Smooth muscle cell (in vitro differentiated cells): ENCODE results near the gene KRT23. TPM values are rescaled to one million over a fixed set of nuclear protein-coding genes. Genes with fewer than 3 reads are reported as not detected.

Experiments
- DNase-seq: peaks from one replicate; lab custom pipeline; 2025; ENCODE audit not compliant: unreplicated experiment; lab: John Stamatoyannopoulos, UW
- H2AFZ ChIP-seq: fragments of 200-600 bp; sonication (generic); 2 replicates; pipeline ENCODE4 v1.6.0; 2016; ENCODE audit warnings: antibody characterized with exemption, low read depth, mild to moderate bottlenecking
- H3F3A ChIP-seq: fragments of 200-600 bp; sonication (generic); 2 replicates; pipeline ENCODE4 v1.6.0; 2017; ENCODE audit warnings: antibody characterized with exemption, low read depth
- H3K27ac ChIP-seq: fragments of 200-600 bp; sonication (generic); 2 replicates; pipeline ENCODE4 v1.5.1; 2016; ENCODE audit warnings: low read depth, mild to moderate bottlenecking
- H3K27me3 ChIP-seq: fragments of 200-600 bp; sonication (generic); 2 replicates; pipeline ENCODE4 v1.6.1; 2016; ENCODE audit warnings: low read depth, mild to moderate bottlenecking
- H3K36me3 ChIP-seq: fragments of 200-600 bp; sonication (generic); 2 replicates; pipeline ENCODE4 v1.5.1; 2016; ENCODE audit warnings: low read depth
- H3K4me1 ChIP-seq: fragments of 200-600 bp; sonication (generic); 2 replicates; pipeline ENCODE4 v1.5.1; 2016; ENCODE audit warnings: low read depth
- H3K4me2 ChIP-seq: fragments of 200-600 bp; sonication (generic); 2 replicates; pipeline ENCODE4 v1.6.0; 2016; ENCODE audit warnings: mild to moderate bottlenecking
- H3K4me3 ChIP-seq: fragments of 200-600 bp; sonication (generic); 2 replicates; pipeline ENCODE4 v1.5.1; 2016; ENCODE audit warnings: mild to moderate bottlenecking
- H3K79me2 ChIP-seq: fragments of 200-600 bp; sonication (generic); 2 replicates; pipeline ENCODE4 v1.6.0; 2016; ENCODE audit warnings: low read depth, mild to moderate bottlenecking
- H3K9ac ChIP-seq: fragments of 200-600 bp; sonication (generic); 2 replicates; pipeline ENCODE4 v1.6.0; 2016; ENCODE audit warnings: low read depth
- H3K9me3 ChIP-seq: fragments of 200-600 bp; sonication (generic); replicated peaks from 2 replicates; pipeline ENCODE4 v1.5.1; 2016; ENCODE audit warnings: low read depth
- H4K20me1 ChIP-seq: fragments of 200-600 bp; sonication (generic); 2 replicates; pipeline ENCODE4 v1.6.0; 2016; ENCODE audit warnings: low read depth
- WGBS: methylation state at CpG from one replicate; pipeline ENCODE4 v1.1.7; 2016; ENCODE audit warnings: low lambda C conversion rate; 5-methylcytosine and 5-hydroxymethylcytosine counted together
- polyA plus RNA-seq: library from polyadenylated mRNA; unstranded; fragments of >200 nt; fragmentation: Nextera tagmentation; extraction: Ambion mirVana; gene quantifications from 2 replicates; pipeline ENCODE4 v1.2.1, GENCODE V29; 2016
- total RNA-seq: library from RNA; depleted of rRNA; stranded (reverse); fragments of >200 nt; gene quantifications from 2 replicates; pipeline ENCODE4 v1.2.3, GENCODE V29; 2014
- TF ChIP-seq, protein P1 (sequence below): fragments of 200-600 bp; sonication (generic); IDR thresholded peaks from 2 replicates; pipeline ENCODE4 v1.5.1; 2017; ENCODE audit warnings: borderline replicate concordance, mild to moderate bottlenecking, antibody characterized with exemption; ENCODE audit not compliant: insufficient read depth, poor library complexity, severe bottlenecking

KRT23 gene
- total and polyA plus RNA-seq, 2 experiments from 2014 or later: 14.4 to 46.3 TPM

DNA sequence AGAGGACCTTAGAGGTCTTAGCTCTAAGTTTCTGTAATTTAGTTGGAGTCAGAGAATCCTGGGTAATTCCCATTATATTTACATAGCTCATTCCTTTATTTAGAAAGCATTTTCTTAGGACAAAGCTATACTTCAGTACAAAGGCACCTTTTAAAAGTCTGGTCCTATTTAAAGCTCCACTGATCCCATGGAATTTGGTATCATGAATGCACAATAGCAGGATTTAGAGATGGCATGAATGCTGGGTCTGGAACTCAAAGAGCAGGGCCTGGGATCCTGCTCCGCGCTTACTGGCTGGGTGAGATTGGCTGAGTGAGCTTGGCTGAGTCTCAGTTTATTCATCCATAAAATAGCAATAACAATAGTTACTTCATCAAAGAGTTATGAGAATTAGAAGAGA lies 4.8 kb downstream of the KRT23 start:
- Histone ChIP-seq H3K4me1 (peaks cover 30% of the 10 kb centered on the region), H3F3A (no peaks in the 10 kb centered on the region), H4K20me1 (no peaks in the 10 kb centered on the region), H3K27me3 (no peaks in the 10 kb centered on the region), H3K79me2 (no peaks in the 10 kb centered on the region), H3K27ac (no peak overlapping the region), H3K9me3 (no peaks in the 10 kb centered on the region), H3K4me2 (no peak overlapping the region), H3K36me3 (no peaks in the 10 kb centered on the region), H3K9ac (no peak overlapping the region), H3K4me3 (no peak overlapping the region), H2AFZ (peak overlapping the region; percentile 57)
- DNase-seq: no peak
- TF ChIP-seq, protein P1, sequence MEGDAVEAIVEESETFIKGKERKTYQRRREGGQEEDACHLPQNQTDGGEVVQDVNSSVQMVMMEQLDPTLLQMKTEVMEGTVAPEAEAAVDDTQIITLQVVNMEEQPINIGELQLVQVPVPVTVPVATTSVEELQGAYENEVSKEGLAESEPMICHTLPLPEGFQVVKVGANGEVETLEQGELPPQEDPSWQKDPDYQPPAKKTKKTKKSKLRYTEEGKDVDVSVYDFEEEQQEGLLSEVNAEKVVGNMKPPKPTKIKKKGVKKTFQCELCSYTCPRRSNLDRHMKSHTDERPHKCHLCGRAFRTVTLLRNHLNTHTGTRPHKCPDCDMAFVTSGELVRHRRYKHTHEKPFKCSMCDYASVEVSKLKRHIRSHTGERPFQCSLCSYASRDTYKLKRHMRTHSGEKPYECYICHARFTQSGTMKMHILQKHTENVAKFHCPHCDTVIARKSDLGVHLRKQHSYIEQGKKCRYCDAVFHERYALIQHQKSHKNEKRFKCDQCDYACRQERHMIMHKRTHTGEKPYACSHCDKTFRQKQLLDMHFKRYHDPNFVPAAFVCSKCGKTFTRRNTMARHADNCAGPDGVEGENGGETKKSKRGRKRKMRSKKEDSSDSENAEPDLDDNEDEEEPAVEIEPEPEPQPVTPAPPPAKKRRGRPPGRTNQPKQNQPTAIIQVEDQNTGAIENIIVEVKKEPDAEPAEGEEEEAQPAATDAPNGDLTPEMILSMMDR: no peak
- 53% methylated on average over 2 of the region's 2 CpGs for WGBS

DNA sequence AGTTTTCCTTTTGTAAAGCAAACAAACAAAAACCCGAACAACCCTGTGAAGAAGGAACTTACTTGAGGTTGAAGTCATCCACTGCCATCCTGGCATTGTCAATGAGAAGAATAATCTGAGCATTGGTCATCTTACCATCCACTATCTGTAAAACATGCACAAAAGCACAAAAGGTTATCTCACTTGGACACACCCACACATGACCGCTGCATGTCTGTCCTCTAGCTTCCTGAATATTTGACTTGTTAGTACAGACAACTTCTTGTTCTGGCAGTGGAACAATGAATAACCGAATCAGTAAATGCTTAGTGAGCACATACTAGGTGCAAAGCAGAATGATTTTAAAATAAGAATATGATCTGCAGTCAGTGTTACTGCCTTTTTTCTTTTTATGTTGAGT lies 6.1 kb downstream of the KRT23 start:
- TF ChIP-seq, protein P1: no peak

DNA sequence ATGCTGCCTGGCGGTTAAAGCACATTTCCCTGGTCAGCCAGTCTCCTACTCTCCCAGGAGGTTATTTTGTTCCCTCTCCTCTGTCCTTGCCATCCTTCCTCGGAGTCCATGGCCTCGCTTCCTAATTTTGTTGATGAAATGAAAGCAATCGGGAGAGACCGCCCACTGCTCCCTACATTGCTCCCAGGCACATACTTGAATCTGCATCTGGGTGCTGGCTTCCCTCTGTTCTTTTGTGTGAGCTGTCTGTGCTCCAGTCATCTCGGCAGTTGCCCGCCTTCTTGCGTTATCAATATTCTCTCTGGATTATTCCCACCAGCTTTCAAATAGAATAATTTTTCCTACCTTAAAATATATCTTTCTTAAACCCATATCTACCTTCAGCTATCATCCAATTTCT lies 11.1 kb downstream of the KRT23 start:
- TF ChIP-seq, protein P1: no peak
- Histone ChIP-seq H3K27me3 (no peaks in the 10 kb centered on the region), H3K79me2 (no peaks in the 10 kb centered on the region), H3K4me1 (peaks cover under 1% of the 10 kb centered on the region), H3K36me3 (no peaks in the 10 kb centered on the region), H3K4me3 (no peak overlapping the region), H3K9ac (no peak overlapping the region), H3K9me3 (no peaks in the 10 kb centered on the region), H3F3A (no peaks in the 10 kb centered on the region), H3K27ac (no peak overlapping the region), H4K20me1 (no peaks in the 10 kb centered on the region), H3K4me2 (no peak overlapping the region), H2AFZ (no peak overlapping the region)
- no peak for DNase-seq
- 65% methylated on average over 8 of the region's 8 CpGs for WGBS

More for the DNA sequence above, 6.1 kb downstream of the KRT23 start:
- Histone ChIP-seq H2AFZ (no peak overlapping the region), H3K9me3 (no peaks in the 10 kb centered on the region), H4K20me1 (no peaks in the 10 kb centered on the region), H3K4me2 (no peak overlapping the region), H3K27ac (no peak overlapping the region), H3K79me2 (no peaks in the 10 kb centered on the region), H3K27me3 (no peaks in the 10 kb centered on the region), H3K4me1 (peaks cover 21% of the 10 kb centered on the region), H3K36me3 (no peaks in the 10 kb centered on the region), H3K9ac (no peak overlapping the region), H3K4me3 (no peak overlapping the region), H3F3A (no peaks in the 10 kb centered on the region)
- DNase-seq: no peak
- WGBS: 84% methylated on average over 3 of the region's 3 CpGs

DNA sequence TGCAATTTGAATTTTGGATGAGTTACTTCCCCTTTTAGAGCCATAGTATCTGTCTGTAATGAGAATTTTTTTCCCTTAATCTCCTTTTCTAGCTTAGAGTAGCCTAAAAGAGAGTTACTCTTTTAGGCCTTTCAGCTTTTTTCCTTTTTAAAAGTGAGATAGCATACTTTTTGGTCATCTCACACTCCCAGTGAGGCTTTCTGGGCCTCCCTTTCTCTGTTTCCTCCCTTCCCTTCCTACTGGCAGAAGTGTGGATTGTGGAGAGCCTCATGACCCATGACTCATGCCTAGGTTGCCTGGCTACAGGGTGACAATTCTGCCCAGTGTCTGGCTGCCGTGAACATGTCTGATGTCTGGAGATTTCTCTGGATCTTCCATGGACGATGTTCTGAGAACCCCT lies 15.2 kb downstream of the KRT23 start:
- Histone ChIP-seq H3K9ac (peak overlapping the region; percentile 88), H3K4me1 (no peaks in the 10 kb centered on the region), H4K20me1 (no peaks in the 10 kb centered on the region), H3K27ac (peak overlapping the region; percentile 98), H3F3A (no peaks in the 10 kb centered on the region), H3K4me3 (no peak overlapping the region), H3K79me2 (no peaks in the 10 kb centered on the region), H3K27me3 (no peaks in the 10 kb centered on the region), H3K9me3 (no peaks in the 10 kb centered on the region), H3K4me2 (no peak overlapping the region), H2AFZ (peak overlapping the region; percentile 78), H3K36me3 (no peaks in the 10 kb centered on the region)
- WGBS: 0% methylated on average over 2 of the region's 2 CpGs
- TF ChIP-seq, protein P1: no peak
- peak; percentile 9 for DNase-seq
